HG03442 (cell line): Measurements from ENCODE around the gene LIPT2.

ENCODE experiments used
- ATAC-seq: cut with Tn5 transposase; IDR thresholded peaks from one replicate; pipeline ENCODE4 v1.9.1; 2021; ENCODE audit warnings: mild to moderate bottlenecking, moderate library complexity; ENCODE audit not compliant: unreplicated experiment

Gene LIPT2

DNA sequence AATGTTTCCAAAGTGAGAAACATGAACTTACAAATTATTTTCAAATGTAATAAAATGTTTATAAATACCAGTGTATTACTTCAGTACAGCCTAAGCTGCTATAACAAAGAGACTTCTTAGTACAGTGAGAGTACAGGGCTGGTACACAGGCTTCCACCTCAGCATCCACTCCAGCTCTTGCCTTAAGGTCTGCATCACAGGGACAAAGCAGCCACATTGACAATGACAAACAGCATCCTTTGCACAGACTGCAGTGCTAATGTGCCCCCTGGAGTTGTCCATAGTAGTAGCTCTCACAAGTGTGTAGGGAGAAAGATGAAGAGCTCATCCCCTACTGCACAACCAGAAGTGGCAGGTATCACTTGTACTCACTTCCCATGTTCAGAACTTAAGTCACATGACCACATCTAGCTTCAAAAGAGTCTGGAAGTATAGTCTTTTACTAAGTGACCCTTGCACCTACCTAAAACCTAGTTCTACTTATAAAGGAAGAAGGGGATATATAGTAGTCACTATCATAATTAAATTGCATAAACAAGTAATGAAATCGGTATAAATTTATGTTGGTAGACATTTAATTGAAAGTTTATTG lies 10.7 kb upstream of the LIPT2 start:
- no peak for ATAC-seq

DNA sequence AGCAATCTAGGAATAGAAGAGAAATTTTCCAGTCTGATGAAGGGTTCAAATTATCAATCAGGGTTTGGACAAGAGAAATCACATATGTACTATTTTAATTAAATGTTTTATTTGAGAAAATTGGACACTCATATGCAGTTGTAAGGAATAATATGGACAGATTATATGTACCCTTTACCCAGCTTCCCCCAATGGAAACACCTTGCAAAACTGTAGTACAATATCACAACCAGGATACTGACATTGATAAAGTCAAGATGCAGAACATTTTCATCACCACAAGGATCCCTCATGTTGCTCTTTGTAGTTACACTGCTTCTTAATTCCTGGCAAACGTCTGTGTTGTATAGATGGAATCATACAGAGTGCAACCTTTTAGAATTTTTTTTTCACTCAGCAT lies 1.4 kb upstream of the LIPT2 start:
- ATAC-seq = no peak

DNA sequence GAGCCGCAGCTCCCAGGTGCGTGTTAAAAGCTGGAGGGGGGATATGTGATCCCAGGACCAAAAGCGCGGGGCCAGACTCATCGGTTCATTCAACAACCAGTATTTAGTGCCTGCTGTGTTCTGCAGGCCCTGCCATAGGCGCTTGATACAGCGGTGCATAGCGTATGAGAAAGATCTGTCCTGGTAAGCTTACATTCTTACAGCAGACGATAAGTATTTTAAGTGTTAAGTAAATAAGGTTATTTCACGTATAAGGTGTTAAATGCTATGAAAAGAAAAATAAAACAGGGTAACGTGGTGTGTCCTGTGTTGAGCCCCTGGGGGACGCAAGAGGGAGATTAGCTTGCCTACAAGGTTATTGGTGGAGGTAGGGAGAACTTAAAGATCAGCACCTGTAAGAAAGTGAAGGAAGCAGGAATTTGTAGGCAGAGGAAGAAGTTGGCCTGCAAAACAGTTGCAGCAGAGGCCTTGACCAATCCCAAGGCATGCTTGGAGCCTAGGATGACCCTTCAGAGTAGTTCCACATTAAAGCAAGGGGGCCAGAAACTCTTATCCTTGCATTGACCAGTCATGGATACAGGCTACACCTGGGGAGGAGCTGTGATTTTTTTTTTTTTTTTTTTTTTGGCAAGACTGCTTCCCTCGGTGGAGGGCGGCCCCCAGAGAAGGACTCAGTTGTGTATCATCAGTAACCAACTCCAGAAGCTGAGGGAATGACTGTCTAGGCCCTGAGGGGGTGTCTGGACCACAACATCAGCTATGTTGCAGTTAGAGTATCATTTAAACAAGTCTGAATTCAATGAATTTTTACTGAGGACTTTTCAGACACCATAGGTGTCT lies 487 bp upstream of the LIPT2 start:
- no peak for ATAC-seq

DNA sequence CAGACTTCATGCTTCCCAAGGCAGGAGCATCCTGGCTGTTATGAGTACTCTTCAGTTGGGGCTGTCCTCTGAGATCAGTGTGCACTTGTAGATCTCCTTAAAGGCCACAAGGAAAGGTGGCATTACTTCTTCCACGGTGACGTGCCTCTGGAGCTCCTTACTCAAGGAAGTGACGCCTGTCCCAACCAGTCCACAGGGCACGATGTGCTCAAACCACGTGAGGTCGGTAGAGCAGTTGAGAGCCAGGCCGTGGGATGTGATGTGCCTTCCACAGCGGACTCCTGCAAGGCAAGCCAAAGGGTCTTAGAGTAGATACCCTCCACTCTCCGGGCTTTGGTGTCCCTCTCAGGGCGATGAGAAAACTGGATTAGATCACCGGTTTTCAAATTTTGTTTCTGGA lies 1.4 kb downstream of the LIPT2 start:
- no peak for ATAC-seq

DNA sequence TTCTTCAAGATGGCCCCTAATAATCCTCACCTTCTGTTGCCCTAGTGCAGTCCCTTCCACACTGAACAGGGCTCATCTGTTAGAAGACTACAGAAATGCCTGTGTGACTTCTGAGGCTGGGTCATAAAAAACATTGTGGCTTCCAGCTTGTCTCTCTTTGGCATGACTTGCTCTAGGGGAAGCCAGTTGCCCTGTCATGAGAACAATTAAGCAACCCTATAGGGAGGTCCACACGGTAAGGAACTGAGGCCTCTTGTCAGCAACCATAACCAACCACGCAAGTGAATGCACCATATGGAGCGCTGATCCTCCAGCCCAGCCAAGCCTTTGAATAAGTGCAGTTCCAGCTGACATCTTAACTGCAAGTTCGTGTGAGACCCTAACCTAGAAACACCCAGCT lies 2.6 kb downstream of the LIPT2 start:
- ATAC-seq = no peak

DNA sequence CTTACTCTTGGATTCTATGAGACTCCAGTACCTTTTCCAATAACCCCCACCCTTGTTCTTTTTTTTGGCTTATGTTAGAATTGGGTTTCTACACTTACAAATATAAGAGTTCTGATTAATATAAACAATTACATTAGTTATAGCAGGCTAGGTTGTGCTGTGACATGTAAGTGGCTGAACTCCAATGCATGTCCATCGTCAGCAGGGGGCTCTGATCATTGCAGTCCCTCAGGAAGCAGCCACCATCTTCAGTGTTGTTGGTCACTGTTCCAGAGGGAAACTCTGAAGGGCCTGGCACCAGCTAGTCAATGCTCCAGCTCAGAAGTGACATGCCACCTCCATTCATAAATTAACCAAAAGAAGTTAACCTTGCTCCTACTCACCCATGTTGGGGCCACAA lies 5.6 kb downstream of the LIPT2 start:
- no peak for ATAC-seq

DNA sequence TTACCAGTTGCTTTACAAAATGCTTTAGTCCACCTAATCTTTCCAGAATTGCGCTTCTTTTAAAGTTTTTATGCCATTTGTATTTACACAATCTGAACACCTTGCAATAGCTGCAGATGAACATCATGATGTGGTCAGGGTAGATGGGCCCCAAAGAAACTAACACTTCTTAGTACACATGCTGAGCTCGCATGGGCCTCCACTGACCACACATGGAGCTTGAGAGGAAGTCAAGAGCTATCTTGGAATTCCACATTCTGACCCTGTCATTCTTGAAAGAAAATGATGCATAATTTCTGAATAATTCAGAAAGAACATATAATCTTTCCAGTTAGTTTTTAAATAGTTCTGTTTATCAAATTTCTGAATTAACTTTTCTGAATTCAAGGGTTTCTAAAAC lies 7.7 kb downstream of the LIPT2 start:
- ATAC-seq = no peak

DNA sequence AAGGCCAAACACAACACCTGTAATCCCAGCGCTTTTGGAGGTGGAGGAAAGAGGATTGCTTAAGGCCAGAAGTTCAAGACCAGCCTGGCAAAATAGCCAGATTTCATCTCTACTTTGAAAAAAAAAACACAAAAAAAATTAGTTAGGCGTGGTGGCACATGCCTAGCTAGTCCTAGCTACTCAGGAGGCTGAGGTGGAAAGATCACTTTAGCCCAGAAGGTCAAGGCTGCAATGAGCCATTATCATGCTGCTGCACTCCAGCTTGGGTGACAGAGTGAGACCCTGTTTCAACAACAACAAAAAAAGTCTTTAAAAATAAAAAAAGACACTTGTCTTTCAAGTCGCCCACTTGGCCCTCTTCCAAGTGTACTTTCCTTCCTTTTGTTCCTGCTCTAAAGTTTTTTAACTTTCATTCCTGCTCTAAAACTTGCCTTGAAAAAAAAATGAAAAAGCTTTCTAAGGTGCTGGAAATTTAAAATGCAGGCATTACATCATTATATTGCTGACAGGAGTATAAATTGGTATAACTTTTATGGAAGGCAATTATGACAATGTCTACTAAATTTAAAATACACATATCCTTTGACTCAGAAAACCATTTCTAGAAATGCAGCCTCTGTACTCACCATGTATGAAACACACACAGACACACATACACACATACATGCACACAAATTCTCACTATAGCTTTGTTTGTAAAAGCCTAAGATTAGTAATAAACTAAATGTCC lies 12.7 kb downstream of the LIPT2 start:
- ATAC-seq = no peak

DNA sequence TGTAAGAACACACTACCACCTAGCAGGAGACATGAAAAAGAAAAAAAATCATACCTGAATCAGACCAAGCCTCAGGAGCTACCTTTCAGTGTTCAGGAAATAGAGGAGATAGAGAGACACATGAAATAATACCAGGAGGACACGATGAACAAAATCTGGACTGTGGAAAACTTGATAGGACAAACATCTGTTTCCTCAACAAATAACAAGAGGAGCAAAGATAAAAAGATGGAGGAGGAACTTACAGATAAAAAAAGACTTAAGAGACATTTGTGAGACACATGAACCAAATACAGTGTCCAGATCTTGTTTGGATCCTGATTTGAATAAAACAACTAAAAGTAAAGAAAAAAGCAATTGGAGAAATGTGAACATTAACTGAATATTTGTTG lies 13.8 kb downstream of the LIPT2 start:
- no peak for ATAC-seq

DNA sequence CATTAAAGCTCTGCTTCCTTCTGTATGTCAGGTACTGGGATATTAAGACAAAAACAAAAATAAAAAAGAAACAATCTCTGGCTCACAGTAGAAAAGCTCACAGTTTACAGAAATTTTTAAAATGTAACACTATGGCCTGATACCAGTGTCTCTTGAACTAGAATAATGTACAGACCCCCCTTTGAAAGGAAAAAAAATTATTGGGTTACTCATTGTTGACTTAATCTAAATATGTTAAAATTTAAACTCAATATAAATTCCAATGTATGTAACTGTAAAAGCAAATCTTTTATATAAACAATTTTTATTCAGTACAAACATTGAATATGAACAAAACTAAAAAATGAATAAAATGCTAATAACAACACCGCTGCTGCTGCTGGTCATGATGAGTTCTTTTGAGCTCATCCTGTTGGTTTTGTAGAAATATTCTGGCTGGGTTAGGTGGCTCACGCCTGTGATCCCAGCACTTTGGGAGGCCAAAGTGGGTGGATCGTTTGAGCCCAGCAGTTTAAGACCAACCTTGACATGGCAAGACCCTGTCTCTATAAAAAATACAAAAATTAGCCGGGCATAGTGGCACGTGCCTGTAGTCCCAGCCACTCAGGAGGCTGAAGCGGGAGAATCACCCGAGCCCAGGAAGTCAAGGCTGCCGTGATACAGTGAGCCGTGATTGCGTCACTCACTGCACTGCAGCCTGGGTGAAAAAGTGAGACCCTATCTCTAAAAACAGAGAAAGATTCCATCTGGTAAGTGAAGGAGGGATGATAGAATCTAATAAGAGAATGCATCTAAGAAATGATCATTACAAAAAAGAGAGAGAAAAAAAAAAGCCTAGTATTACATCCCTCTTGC lies 14.4 kb downstream of the LIPT2 start:
- ATAC-seq = no peak

DNA sequence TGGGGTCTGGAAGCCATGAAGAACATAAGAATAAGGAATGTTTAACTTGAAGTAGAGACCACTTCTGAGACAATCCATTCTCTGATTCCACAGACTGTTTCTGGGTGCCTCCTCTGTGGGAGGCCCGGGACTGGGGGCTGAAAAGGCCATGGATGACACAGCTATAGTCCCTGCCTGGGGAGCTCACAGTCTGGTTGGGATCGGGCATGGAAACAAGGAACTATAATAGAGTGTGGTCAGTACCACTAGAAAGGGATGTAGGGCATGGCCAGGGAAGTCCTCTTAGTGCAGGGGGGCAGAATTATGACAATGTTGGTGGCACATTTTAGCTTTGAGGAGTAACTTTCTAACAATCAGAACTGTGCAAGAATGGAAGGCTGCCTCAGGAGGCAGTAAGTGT lies 17.0 kb downstream of the LIPT2 start:
- ATAC-seq = no peak

DNA sequence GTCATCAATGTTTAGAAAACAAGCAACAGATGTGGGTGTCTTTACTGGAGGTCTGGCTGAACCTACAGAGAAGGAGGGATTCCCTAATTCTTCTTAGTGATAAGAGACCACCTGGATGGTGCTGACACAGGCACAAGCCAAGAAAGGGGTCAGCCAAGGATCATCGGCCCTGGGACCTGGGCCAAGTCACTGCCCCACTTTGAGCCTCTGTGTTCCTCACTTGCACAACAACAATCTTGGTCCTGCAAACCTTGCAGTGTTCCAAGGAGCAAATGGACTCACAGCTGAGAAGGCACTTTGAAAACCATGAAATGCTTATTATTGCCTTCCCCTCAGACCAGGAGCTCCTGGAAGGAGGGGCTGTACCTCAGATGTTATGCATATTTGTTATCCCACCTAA lies 19.2 kb downstream of the LIPT2 start:
- ATAC-seq = no peak

DNA sequence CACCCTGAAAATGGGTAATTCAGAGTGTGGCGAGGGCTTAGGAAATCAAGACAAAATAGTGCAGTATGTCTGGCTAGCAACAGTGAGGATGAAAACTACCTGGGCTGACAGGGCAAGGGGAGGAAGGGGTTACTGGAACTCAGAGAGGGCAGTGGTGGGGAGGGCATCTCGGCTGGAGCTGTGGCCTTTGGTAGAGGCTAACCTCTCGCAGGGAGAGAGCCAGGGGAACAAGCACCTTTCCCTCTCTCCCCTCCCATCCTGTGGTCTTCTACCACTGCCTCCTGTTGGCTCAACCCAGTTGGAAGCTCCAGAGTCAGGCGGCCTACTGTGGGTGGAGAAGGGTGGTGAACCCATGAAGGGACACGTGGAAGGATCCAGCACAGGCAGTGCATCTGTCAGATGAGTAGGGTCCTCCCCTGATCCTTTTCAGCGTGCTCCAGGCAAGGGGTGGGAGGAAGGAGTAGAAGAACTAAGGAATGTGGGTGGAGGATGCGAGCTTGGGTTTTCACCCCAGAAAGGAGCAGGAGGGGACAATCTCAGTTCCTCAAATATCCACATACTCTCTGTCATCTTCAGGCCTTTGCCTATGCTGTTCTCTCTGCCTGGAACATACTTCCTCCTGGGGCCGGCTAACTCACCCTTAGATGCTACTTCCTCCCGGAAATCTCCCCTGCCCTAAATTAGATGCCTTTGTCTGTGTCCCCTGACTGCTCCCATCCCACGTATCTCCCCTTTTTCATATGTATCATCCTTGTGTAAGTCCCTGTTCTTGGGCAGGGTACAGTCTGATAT lies 19.9 kb downstream of the LIPT2 start:
- no peak for ATAC-seq

DNA sequence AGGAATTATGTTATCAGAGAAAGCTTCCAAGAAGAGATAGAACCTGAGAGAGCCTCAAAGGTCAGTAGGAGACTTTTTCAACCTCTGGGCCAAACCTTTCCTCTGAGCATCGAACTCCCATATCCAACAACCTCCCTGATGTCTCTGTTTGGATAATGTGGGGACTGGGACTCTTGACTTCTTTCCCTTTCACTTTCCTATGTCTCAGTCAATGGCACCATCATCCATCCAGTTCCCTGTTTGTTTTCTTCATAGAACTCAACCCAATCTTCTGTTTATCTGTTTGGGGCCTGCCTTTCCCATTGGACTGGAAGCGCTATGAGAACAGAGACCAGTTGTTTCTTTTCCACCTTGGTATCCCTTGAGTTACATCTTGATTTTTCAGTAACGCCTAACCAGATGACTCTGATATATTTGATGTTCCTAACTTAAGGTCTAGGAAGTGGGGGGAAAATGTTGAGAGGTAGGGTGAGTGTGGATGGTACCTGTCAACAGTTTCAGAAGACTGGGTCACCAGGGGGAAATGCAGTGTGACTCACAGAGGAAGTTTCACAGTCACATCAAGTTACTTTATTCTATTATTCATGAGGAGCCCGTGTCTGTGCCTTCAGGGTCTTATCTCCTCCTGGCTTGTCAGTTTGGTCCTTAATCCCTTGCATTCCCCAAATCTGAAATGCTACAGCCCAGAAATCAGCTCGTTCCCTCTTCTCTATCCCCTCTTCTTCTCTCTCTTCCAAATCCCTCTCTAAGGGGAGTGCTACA lies 21.7 kb downstream of the LIPT2 start:
- no peak for ATAC-seq

DNA sequence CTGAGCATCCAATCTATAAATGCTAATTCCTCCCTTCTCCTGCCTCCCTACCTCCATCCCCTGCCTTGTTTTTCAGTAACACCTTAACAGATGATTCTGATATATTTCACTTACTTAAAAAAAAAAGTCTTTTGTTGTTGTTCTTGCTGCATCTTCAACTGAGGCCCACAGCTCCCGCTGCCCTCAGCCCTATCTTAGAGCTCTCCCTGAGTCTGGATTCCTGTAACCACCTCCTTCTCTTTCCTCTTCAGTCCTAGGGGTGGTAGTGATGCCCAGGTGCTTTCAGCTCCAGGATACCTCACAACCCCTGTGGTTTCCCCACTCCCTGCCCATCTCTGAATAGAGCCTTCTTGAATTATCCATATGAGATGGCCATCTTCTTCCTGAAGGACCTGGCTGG lies 22.5 kb downstream of the LIPT2 start:
- no peak for ATAC-seq

DNA sequence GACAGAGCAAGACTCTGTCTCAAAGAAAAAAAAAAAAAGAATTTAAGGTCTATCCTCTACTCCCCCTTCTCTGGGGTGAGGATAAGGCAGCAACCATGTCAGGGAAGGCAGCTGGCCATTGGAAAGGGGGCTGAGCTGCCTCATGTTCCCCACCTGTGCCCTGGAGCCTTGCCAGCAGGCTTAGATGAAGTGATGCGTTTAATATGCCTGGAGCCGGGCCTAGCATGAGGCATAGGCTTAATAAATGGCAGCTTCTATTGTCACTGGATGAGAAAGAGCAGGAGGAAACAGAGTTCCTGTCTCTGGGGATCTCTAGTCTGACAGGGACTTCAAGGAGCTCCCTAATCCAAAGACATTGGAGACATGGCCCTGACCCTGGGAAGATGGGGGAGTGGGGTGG lies 23.0 kb downstream of the LIPT2 start:
- no peak for ATAC-seq

DNA sequence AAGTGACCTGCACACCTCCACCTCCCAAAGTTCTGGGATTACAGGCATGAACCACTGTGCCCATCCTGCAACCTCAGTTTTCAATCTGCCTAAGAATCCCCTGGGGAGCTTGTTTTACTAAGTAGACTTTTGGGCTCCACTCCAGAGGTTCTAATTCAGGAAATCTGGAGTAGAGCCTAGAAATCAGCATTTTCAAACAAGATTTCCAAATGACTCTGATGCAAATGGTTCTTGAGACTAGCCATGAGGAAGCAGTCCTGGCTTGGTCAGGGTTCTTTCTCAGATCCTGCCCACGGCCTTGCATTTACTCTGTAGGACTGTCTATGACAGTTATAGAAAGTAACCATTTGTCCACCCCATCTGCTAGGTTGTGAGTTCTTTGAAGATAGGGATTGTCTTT lies 24.6 kb downstream of the LIPT2 start:
- ATAC-seq = no peak

DNA sequence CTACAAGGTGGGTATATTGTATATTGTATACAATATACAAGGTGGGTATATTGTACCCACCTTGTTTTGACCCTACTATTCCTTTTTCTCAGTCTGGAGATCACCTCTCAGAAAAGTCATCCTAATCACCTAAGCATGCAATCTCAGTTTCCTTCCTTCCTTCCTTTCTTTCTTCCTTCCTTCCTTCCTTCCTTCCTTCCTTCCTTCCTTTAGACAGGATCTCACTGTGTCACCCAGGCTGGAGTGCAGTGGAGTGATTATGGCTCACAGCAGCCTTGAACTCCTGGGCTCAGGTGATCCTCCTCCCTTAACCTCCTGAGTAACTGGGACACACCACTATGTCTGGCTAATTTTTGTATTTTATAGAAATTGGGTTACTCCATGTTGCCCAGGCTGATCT lies 25.0 kb downstream of the LIPT2 start:
- no peak for ATAC-seq

DNA sequence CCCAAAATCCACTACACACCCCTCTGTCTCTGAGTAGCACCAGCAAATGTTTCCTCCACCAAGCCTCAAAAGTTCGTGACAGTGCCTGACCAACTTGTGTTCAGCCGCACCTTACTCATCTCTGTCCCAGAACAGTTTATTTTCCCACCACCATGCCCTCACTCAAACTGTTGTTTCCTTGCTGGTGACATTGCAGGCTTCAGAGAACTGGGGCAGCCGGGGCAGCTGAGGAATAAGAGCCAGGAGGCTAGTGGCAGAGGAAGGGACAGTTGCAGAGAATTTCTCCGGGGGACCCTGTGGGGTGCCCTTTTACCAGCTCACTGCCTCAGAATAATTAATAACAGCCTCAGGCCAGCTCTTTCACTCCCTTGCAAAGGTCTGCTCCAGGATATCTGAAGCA lies 25.5 kb downstream of the LIPT2 start:
- ATAC-seq = no peak
